Measurements from ENCODE around the gene CRYBB2. TPM values are rescaled to one million over a fixed set of nuclear protein-coding genes. Genes with fewer than 3 reads are reported as not detected.
"Not testable (repeated sequence)": the region's sequence is repeated elsewhere in the genome, so short reads cannot be mapped to it uniquely, and the experiment has no call there.

The CRYBB2 gene
- total RNA-seq, 4 donors from 2014 or later: 0.45 TPM; not detected in 3

- Histone ChIP-seq H3K9me3 (no peaks in the 10 kb centered on the region), H3K4me3 (replicated peaks in 1 of 3) (no peak overlapping the region), H3K36me3 (peaks cover 0 to 5% of the 10 kb centered on the region in 2 donors), H3K27ac (no peak overlapping the region), H3K4me1 (peaks cover 30 to 32% of the 10 kb centered on the region in 2 donors), H3K27me3 (no peaks in the 10 kb centered on the region)
- TF ChIP-seq CTCF (IDR thresholded peaks at IDR 0.05): peak; percentile 71 to 96 (median 72)
- TF ChIP-seq POLR2A (IDR thresholded peaks at IDR 0.05): no peak
- 40 to 52% methylated on average over 9 to 15 of the region's 15 CpGs for WGBS, 2 donors
- peak; percentile 69 to 71 for DNase-seq
- intact Hi-C loops (cut with DNase I): no loop called here
Observed at GRCh38 chr22:25202290-25202921, 17.0 kb upstream of the CRYBB2 start.

GRCh38 chr22:25203082-25203481 lies 16.4 kb upstream of the CRYBB2 start:
- intact Hi-C loops (cut with DNase I): no loop called here
- DNase-seq: no peak
- peaks cover 28 to 30% of the 10 kb centered on the region in 2 donors for H3K4me1 ChIP-seq
- no peaks in the 10 kb centered on the region for H3K27me3 ChIP-seq
- TF ChIP-seq CTCF (IDR thresholded peaks at IDR 0.05) (no peak), POLR2A (IDR thresholded peaks at IDR 0.05) (no peak)
- no peaks in the 10 kb centered on the region for H3K9me3 ChIP-seq
- no peak overlapping the region for H3K4me3 ChIP-seq (replicated peaks in 1 of 3)
- peaks cover 0 to 5% of the 10 kb centered on the region in 2 donors for H3K36me3 ChIP-seq
- WGBS, 2 donors: 93 to 99% methylated on average over 4 of the region's 4 CpGs
- H3K27ac ChIP-seq: no peak overlapping the region

GRCh38 chr22:25204547-25204946 lies 14.9 kb upstream of the CRYBB2 start:
- intact Hi-C loops (cut with DNase I); H3K4me3 ChIP-seq (replicated peaks in 1 of 3); H3K9me3 ChIP-seq; H3K27me3 ChIP-seq; H3K36me3 ChIP-seq; H3K27ac ChIP-seq; DNase-seq: not testable (repeated sequence)
- H3K4me1 ChIP-seq: peaks cover 21% of the 10 kb centered on the region in 2 donors
- WGBS, 2 donors: 81 to 84% methylated on average over 7 of the region's 7 CpGs

GRCh38 chr22:25205847-25206246 lies 13.6 kb upstream of the CRYBB2 start:
- H3K27ac ChIP-seq: no peak overlapping the region
- H3K36me3 ChIP-seq: peaks cover 0 to 5% of the 10 kb centered on the region in 2 donors
- H3K4me3 ChIP-seq (replicated peaks in 1 of 3): no peak overlapping the region
- intact Hi-C loops (cut with DNase I): no loop called here
- 92 to 100% methylated on average over 1 of the region's 1 CpG for WGBS, 2 donors
- no peaks in the 10 kb centered on the region for H3K27me3 ChIP-seq
- H3K9me3 ChIP-seq: no peaks in the 10 kb centered on the region
- no peak for TF ChIP-seq POLR2A (IDR thresholded peaks at IDR 0.05)
- no peak for TF ChIP-seq CTCF (IDR thresholded peaks at IDR 0.05)
- DNase-seq: no peak
- H3K4me1 ChIP-seq: peaks cover 8% of the 10 kb centered on the region in 2 donors

- H3K27ac ChIP-seq: no peak overlapping the region
- WGBS, 2 donors: 87 to 94% methylated on average over 9 to 21 of the region's 21 CpGs
- DNase-seq: no peak
- TF ChIP-seq CTCF (IDR thresholded peaks at IDR 0.05) (no peak), POLR2A (IDR thresholded peaks at IDR 0.05) (no peak)
- peaks cover 0 to 5% of the 10 kb centered on the region in 2 donors for H3K36me3 ChIP-seq
- no peaks in the 10 kb centered on the region for H3K27me3 ChIP-seq
- no peaks in the 10 kb centered on the region for H3K9me3 ChIP-seq
- no peaks in the 10 kb centered on the region for H3K4me1 ChIP-seq
- intact Hi-C loops (cut with DNase I): no loop called here
- no peak overlapping the region for H3K4me3 ChIP-seq (replicated peaks in 1 of 3)
Observed at GRCh38 chr22:25206998-25207397, 12.4 kb upstream of the CRYBB2 start.
